ENCODE measurements around the gene LCE3D. TPM values are rescaled to one million over a fixed set of nuclear protein-coding genes. Genes with fewer than 3 reads are reported as not detected.

The LCE3D gene
- total and polyA plus RNA-seq, 4 donors: not detected

DNA sequence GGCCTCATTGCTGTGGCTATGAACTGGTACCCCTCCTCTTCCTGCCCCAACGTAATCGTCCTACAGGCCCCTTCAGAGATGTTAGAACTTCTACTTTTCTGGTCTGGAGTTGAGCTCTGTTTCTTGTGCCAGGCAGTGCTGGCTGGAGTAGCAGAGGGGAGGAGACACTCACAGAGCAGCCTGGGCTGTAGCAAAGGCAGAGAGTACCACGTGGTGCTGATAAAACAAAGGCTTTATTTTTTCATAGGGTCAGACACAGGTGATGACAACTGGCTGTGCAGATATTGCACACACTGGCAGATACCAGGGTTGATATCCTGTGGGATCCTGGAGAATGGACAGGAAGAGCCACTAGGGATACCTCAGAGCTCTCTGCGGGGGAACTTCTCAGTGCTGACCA lies 42.8 kb downstream of the LCE3D start:
- TF ChIP-seq HNF4G (IDR thresholded peaks at IDR 0.05): no peak
- TF ChIP-seq, protein P1, sequence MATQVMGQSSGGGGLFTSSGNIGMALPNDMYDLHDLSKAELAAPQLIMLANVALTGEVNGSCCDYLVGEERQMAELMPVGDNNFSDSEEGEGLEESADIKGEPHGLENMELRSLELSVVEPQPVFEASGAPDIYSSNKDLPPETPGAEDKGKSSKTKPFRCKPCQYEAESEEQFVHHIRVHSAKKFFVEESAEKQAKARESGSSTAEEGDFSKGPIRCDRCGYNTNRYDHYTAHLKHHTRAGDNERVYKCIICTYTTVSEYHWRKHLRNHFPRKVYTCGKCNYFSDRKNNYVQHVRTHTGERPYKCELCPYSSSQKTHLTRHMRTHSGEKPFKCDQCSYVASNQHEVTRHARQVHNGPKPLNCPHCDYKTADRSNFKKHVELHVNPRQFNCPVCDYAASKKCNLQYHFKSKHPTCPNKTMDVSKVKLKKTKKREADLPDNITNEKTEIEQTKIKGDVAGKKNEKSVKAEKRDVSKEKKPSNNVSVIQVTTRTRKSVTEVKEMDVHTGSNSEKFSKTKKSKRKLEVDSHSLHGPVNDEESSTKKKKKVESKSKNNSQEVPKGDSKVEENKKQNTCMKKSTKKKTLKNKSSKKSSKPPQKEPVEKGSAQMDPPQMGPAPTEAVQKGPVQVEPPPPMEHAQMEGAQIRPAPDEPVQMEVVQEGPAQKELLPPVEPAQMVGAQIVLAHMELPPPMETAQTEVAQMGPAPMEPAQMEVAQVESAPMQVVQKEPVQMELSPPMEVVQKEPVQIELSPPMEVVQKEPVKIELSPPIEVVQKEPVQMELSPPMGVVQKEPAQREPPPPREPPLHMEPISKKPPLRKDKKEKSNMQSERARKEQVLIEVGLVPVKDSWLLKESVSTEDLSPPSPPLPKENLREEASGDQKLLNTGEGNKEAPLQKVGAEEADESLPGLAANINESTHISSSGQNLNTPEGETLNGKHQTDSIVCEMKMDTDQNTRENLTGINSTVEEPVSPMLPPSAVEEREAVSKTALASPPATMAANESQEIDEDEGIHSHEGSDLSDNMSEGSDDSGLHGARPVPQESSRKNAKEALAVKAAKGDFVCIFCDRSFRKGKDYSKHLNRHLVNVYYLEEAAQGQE (IDR thresholded peaks at IDR 0.05): no peak
- no peak for TF ChIP-seq YY1 (IDR thresholded peaks at IDR 0.05)
- no peak for TF ChIP-seq NR2F2 (IDR thresholded peaks at IDR 0.05)
- no peak for TF ChIP-seq EGR1 (IDR thresholded peaks at IDR 0.05; ENCODE audit: low read depth in 2 of 2)
- TF ChIP-seq, protein P2, sequence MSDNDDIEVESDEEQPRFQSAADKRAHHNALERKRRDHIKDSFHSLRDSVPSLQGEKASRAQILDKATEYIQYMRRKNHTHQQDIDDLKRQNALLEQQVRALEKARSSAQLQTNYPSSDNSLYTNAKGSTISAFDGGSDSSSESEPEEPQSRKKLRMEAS (IDR thresholded peaks at IDR 0.05): no peak
- TF ChIP-seq RAD21 (IDR thresholded peaks at IDR 0.05): no peak
- TF ChIP-seq GABPA (IDR thresholded peaks at IDR 0.05 in 1 of 2, conservative IDR thresholded peaks at IDR 0.05 in 1 of 2): no peak
- TF ChIP-seq HNF4A (conservative IDR thresholded peaks at IDR 0.05): no peak
- no peak for TF ChIP-seq SP1 (IDR thresholded peaks at IDR 0.05)
- no peak for TF ChIP-seq FOXA1 (IDR thresholded peaks at IDR 0.05)
- Histone ChIP-seq H3K4me3 (ENCODE audit: low read depth in 1 of 3, low read length in 3 of 3) (no peak overlapping the region), H3K36me3 (ENCODE audit: control insufficient read depth in 4 of 4, insufficient read depth in 3 of 4, low read depth in 1 of 4, low read length in 3 of 4) (no peaks in the 10 kb centered on the region), H3K4me1 (ENCODE audit: control insufficient read depth in 4 of 4, insufficient read depth in 4 of 4, low read length in 3 of 4) (no peaks in the 10 kb centered on the region), H3K9me3 (ENCODE audit: control insufficient read depth in 4 of 4, low read length in 3 of 4) (no peaks in the 10 kb centered on the region), H3K9ac (ENCODE audit: low read depth in 1 of 2, low read length in 2 of 2) (no peak overlapping the region), H3K27me3 (ENCODE audit: control insufficient read depth in 4 of 4, insufficient read depth in 4 of 4, low read length in 3 of 4) (no peaks in the 10 kb centered on the region), H3K27ac (ENCODE audit: low read depth in 1 of 2, low read length in 2 of 2) (no peak overlapping the region)
- WGBS: 33% methylated on average over 4 of the region's 4 CpGs
- DNase-seq (ENCODE audit: low spot score): no peak

DNA sequence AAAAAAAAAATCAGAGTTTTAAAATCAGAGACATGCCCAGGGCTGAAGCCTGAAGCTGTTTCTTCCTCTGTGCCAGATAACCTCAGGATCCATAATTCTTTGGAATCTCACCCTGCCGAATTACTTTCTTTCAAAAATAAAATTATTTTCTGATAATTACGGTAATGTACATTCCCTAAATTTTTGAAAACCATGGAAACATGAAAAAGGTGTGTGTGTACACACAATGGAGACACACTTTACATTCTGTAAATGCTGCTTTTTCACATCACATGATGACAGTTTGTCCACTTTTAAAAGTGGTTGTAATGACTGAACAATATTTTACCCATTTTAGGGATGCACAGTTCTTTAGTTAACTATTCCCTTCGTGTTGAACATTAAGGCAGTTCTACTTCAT lies 44.5 kb downstream of the LCE3D start:
- no peaks in the 10 kb centered on the region for H3K9me3 ChIP-seq (ENCODE audit: control insufficient read depth in 4 of 4, low read length in 3 of 4)
- H3K27ac ChIP-seq (ENCODE audit: low read depth in 1 of 2, low read length in 2 of 2): no peak overlapping the region
- H3K4me3 ChIP-seq (ENCODE audit: low read depth in 1 of 3, low read length in 3 of 3): no peak overlapping the region
- no peaks in the 10 kb centered on the region for H3K4me1 ChIP-seq (ENCODE audit: control insufficient read depth in 4 of 4, insufficient read depth in 4 of 4, low read length in 3 of 4)
- DNase-seq (ENCODE audit: low spot score): no peak
- H3K27me3 ChIP-seq (ENCODE audit: control insufficient read depth in 4 of 4, insufficient read depth in 4 of 4, low read length in 3 of 4): no peaks in the 10 kb centered on the region
- 60% methylated on average over 3 of the region's 3 CpGs for whole genome bisulfite sequencing
- H3K9ac ChIP-seq (ENCODE audit: low read depth in 1 of 2, low read length in 2 of 2): no peak overlapping the region
- H3K36me3 ChIP-seq (ENCODE audit: control insufficient read depth in 4 of 4, insufficient read depth in 3 of 4, low read depth in 1 of 4, low read length in 3 of 4): no peaks in the 10 kb centered on the region
- TF ChIP-seq HNF4A (conservative IDR thresholded peaks at IDR 0.05) (no peak), YY1 (IDR thresholded peaks at IDR 0.05) (no peak), GABPA (IDR thresholded peaks at IDR 0.05 in 1 of 2, conservative IDR thresholded peaks at IDR 0.05 in 1 of 2) (no peak), TAF1 (conservative IDR thresholded peaks at IDR 0.05) (no peak), EGR1 (IDR thresholded peaks at IDR 0.05; ENCODE audit: low read depth in 2 of 2) (no peak)
- TF ChIP-seq, protein P3, sequence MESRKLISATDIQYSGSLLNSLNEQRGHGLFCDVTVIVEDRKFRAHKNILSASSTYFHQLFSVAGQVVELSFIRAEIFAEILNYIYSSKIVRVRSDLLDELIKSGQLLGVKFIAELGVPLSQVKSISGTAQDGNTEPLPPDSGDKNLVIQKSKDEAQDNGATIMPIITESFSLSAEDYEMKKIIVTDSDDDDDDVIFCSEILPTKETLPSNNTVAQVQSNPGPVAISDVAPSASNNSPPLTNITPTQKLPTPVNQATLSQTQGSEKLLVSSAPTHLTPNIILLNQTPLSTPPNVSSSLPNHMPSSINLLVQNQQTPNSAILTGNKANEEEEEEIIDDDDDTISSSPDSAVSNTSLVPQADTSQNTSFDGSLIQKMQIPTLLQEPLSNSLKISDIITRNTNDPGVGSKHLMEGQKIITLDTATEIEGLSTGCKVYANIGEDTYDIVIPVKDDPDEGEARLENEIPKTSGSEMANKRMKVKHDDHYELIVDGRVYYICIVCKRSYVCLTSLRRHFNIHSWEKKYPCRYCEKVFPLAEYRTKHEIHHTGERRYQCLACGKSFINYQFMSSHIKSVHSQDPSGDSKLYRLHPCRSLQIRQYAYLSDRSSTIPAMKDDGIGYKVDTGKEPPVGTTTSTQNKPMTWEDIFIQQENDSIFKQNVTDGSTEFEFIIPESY (IDR thresholded peaks at IDR 0.05): no peak

All from liver (tissue), 9 donors.